K562 (cell line): ENCODE data around the gene DMAC2. TPM values are rescaled to one million over a fixed set of nuclear protein-coding genes. Genes with fewer than 3 reads are reported as not detected.
A peak's percentile ranks its signal among the peaks of the same experiment; 100 is the strongest.

Experiments
- ATAC-seq: fragments of 200-7000 bp; cut with Tn5 transposase; 3 replicates; pipeline ENCODE4 v1.9.1; 2020; ENCODE audit warnings: moderate library complexity
- BruUV-seq: library from RNA; stranded (reverse); fragments of 400-500 nt; replicated peaks from 2 replicates; lab custom pipeline; 2021; lab: Mats Ljungman, UMichigan
- CTCF ChIA-PET: fragments of 300-600 bp; formaldehyde crosslinking; extraction: SDS; loops from one replicate; lab custom pipeline; 2021; ENCODE audit warnings: low intra/inter-chr PET ratio; lab: Yijun Ruan, JAX
- POLR2A ChIA-PET: fragments of 300-600, 350-650 bp; sonication (Branson Sonifier 250); formaldehyde crosslinking; extraction: SDS; loops from one replicate; lab custom pipeline; 2021; ENCODE audit warnings: antibody characterized with exemption, inconsistent platforms; lab: Yijun Ruan, JAX
- DNase-seq, 4 experiments: peaks; one replicate each; pipeline versions ENCODE4 v3.0.0 to v3.0.0-alpha.2; 2011 to 2018; ENCODE audit warnings: low spot score in 3 of 4, mixed read lengths in 3 of 4; ENCODE audit errors: extremely low read depth in 1 of 4
- FAIRE-seq: peaks from 2 replicates; lab custom pipeline; 2011; peaks lifted over from hg19 to GRCh38; lab: Jason Lieb, UNC
- H2AFZ ChIP-seq: 2 replicates; pipeline ENCODE4 v1.6.0; 2011; ENCODE audit warnings: low read depth, low read length, control low read depth, inconsistent platforms
- H3K27ac ChIP-seq: fragments of 200-600 bp; 3 replicates; pipeline ENCODE4 v1.8.0; 2011; ENCODE audit warnings: low read depth, mild to moderate bottlenecking, control low read depth, inconsistent platforms, low read length, moderate library complexity, mixed read lengths; ENCODE audit errors: extremely low read depth
- H3K27me3 ChIP-seq, 2 experiments: fragments of 300-600 bp in 1 of 2; 2 replicates in 1 of 2; 3 replicates in 1 of 2; pipeline versions ENCODE4 v1.6.0 to v1.8.0; 2011; ENCODE audit warnings: inconsistent platforms in 2 of 2, low read length in 2 of 2, mild to moderate bottlenecking in 1 of 2, mixed read lengths in 1 of 2, moderate library complexity in 1 of 2; ENCODE audit not compliant: control insufficient read depth in 2 of 2, insufficient read depth in 2 of 2
- H3K36me3 ChIP-seq: fragments of 300-600 bp; 3 replicates; pipeline ENCODE4 v1.8.0; 2011; ENCODE audit warnings: mild to moderate bottlenecking, low read length, inconsistent platforms; ENCODE audit not compliant: control insufficient read depth, insufficient read depth
- H3K4me1 ChIP-seq, 2 experiments: fragments of 200-600 bp in 1 of 2; replicated peaks in 1 of 2; 2 replicates in 1 of 2; 3 replicates in 1 of 2; pipeline versions ENCODE4 v1.5.1 to v1.8.0; 2011; ENCODE audit warnings: inconsistent platforms in 2 of 2, low read length in 2 of 2, mild to moderate bottlenecking in 1 of 2, mixed read lengths in 1 of 2, moderate library complexity in 1 of 2; ENCODE audit not compliant: control insufficient read depth in 2 of 2, insufficient read depth in 2 of 2
- H3K4me2 ChIP-seq: 2 replicates; pipeline ENCODE4 v1.6.1; 2011; ENCODE audit warnings: low read length, control low read depth, inconsistent platforms, mixed read lengths; ENCODE audit not compliant: insufficient read depth
- H3K4me3 ChIP-seq: fragments of 200-600 bp; sonication (generic), shearing (Covaris generic); 2 replicates; pipeline ENCODE4 v1.5.1; 2016; ENCODE audit warnings: control low read depth, inconsistent platforms
- H3K79me2 ChIP-seq: fragments of 200-600 bp; 3 replicates; pipeline ENCODE4 v1.8.0; 2011; ENCODE audit warnings: low read length, inconsistent platforms; ENCODE audit not compliant: control insufficient read depth, insufficient read depth
- H3K9ac ChIP-seq, 2 experiments: 2 replicates each; pipeline versions ENCODE4 v1.6.0 to v1.6.1; 2011; ENCODE audit warnings: low read depth in 2 of 2, low read length in 2 of 2, control low read depth in 1 of 2, inconsistent platforms in 1 of 2, mild to moderate bottlenecking in 1 of 2, mixed read lengths in 1 of 2; ENCODE audit not compliant: insufficient read depth in 1 of 2
- H3K9me1 ChIP-seq: one replicate; pipeline ENCODE4 v1.6.0; 2011; ENCODE audit warnings: inconsistent platforms, mild to moderate bottlenecking, low read length, moderate library complexity; ENCODE audit not compliant: control insufficient read depth, insufficient read depth
- H3K9me3 ChIP-seq: replicated peaks from 2 replicates; pipeline ENCODE4 v1.5.1; 2011; ENCODE audit warnings: low read depth, low read length, inconsistent platforms; ENCODE audit not compliant: control insufficient read depth, insufficient read depth
- H4K20me1 ChIP-seq: replicated peaks from 2 replicates; pipeline ENCODE4 v1.6.1; 2011; ENCODE audit warnings: low read length, inconsistent platforms, mixed read lengths; ENCODE audit not compliant: control insufficient read depth, insufficient read depth
- POLR2G ChIP-seq: fragments of 200-400 bp; formaldehyde crosslinking; IDR thresholded peaks from 2 replicates; pipeline ENCODE4 v1.6.1; 2017; ENCODE audit warnings: low read depth, mild to moderate bottlenecking, antibody characterized with exemption, low read length, moderate library complexity
- RBFOX2 ChIP-seq: fragments of 200-400 bp; formaldehyde crosslinking; IDR thresholded peaks from 2 replicates; pipeline ENCODE4 v1.6.1; 2017; ENCODE audit warnings: low read depth, mild to moderate bottlenecking, low read length, moderate library complexity
- SMARCA5 ChIP-seq: fragments of 450-650 bp; IDR thresholded peaks from 2 replicates; pipeline ENCODE4 v1.6.1; 2016
- WGBS: fragments of 100-300 bp; shearing (Covaris generic); methylation state at CpG from one replicate; pipeline ENCODE4 v1.1.6; 2016; ENCODE audit warnings: low coverage, mixed read lengths; ENCODE audit not compliant: insufficient coverage; ENCODE audit errors: missing lambda C conversion rate; 5-methylcytosine and 5-hydroxymethylcytosine counted together
- in situ Hi-C: fragments of 300-500 bp; cut with MboI; formaldehyde crosslinking; loops from 4 replicates; pipeline ENCODE4 v1.15.0; 2018; ENCODE audit warnings: inconsistent platforms, mixed read lengths
- intact Hi-C: fragments of 100-400 bp; cut with micrococcal nuclease; formaldehyde crosslinking; loops from 2 replicates; pipeline ENCODE4 v1.14.2; 2022
- polyA plus RNA-seq, 8 experiments: library from polyadenylated mRNA; depleted of rRNA in 4 of 8; stranded (reverse) in 5 of 8; unstranded in 3 of 8; fragments of >200 nt; fragmentation: Nextera tagmentation in 2 of 8; fragmentation: Illumina TruSeq in 1 of 8; extraction: Ambion mirVana in 2 of 8; extraction: Trizol in 1 of 8; gene quantifications; 2 replicates each; pipeline versions ENCODE4 v1.2.1 to v1.2.3, GENCODE V29; 2011 to 2014; ENCODE audit warnings: inconsistent platforms in 1 of 8, missing spikeins in 1 of 8
- total RNA-seq, 7 experiments: library from RNA; depleted of rRNA in 6 of 7; stranded (reverse); fragments of >200 nt in 6 of 7; fragmentation: Illumina TruSeq in 2 of 7; extraction: Trizol in 2 of 7; gene quantifications; 2 replicates each; pipeline versions ENCODE4 v1.2.1 to v1.2.3, GENCODE V29; 2011 to 2021; ENCODE audit warnings: low replicate concordance in 1 of 7

DMAC2 gene
- total and polyA plus RNA-seq, 9 of the 15 experiments (the other 6 are each of a cell fraction or from before 2014, with no cell fraction given): 12.9 to 61.2 (median 43.1) TPM

GRCh38 chr19:41433171-41433570 lies 6.5 kb downstream of the DMAC2 start:
- POLR2A ChIA-PET: interaction anchor here (0.6 kb wide), 1 partner anchor 65 kb away, joined by 3 read pairs; no protein-coding TSS in a partner anchor
- no peak overlapping the region for H2AFZ ChIP-seq
- no peaks in the 10 kb centered on the region for H3K9me1 ChIP-seq
- peaks cover 8 to 29% of the 10 kb centered on the region in 2 experiments; a peak in 4 of 5 replicates for H3K4me1 ChIP-seq
- no peaks in the 10 kb centered on the region for H3K9me3 ChIP-seq
- H3K4me2 ChIP-seq: no peak overlapping the region
- no peak overlapping the region for H3K27ac ChIP-seq
- DNase-seq (no peak), ATAC-seq (no peak), FAIRE-seq (no peak)
- no peak overlapping the region for H3K4me3 ChIP-seq
- peak overlapping the region in 1 of 2 experiments; percentile 43; a peak in 1 of 4 replicates for H3K9ac ChIP-seq
- intact Hi-C loops (loop anchor here (5.0 to 10.0 kb wide), 2 partner anchors 36 to 68 kb away; partner anchors contain the start of genes B9D2, BCKDHA and EXOSC5), in situ Hi-C loops (no loop called here)
- H3K79me2 ChIP-seq: peaks cover 3% of the 10 kb centered on the region; the same call in 1 of the 3 replicates
- H3K27me3 ChIP-seq: no peaks in the 10 kb centered on the region
- CTCF ChIA-PET: no interaction called here
- WGBS: 93% methylated on average over 17 of the region's 18 CpGs
- no peaks in the 10 kb centered on the region; the same call in 1 of the 2 replicates for H4K20me1 ChIP-seq
- peaks cover 49% of the 10 kb centered on the region for H3K36me3 ChIP-seq
- no TSS peak for BruUV-seq
- TF ChIP-seq RBFOX2: 0 out of 2 replicates have a peak, but pooled peaks have one; percentile 15
- TF ChIP-seq POLR2G: peak; percentile 62
- TF ChIP-seq SMARCA5: no peak
